Right renal pelvis (tissue), 4 donors: ENCODE results near the gene PXDC1. TPM values are rescaled to one million over a fixed set of nuclear protein-coding genes. Genes with fewer than 3 reads are reported as not detected.

Experiments used
- DNase-seq, 4 donors: peaks; one replicate each; pipeline ENCODE4 v3.0.0-alpha.2; 2013; ENCODE audit warnings: low read depth in 4 of 4, low spot score in 3 of 4, missing footprints in 1 of 4
- polyA plus RNA-seq, 4 donors: library from polyadenylated mRNA; unstranded; fragments of 120-200 nt; gene quantifications; one replicate each; pipeline ENCODE4 v1.2.1, GENCODE V29; 2013; ENCODE audit not compliant: insufficient read length in 4 of 4

The PXDC1 gene, protein sequence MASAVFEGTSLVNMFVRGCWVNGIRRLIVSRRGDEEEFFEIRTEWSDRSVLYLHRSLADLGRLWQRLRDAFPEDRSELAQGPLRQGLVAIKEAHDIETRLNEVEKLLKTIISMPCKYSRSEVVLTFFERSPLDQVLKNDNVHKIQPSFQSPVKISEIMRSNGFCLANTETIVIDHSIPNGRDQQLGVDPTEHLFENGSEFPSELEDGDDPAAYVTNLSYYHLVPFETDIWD
- polyA plus RNA-seq: 10 to 100 TPM; 22.1 to 23.0 (median 22.9) TPM

DNA sequence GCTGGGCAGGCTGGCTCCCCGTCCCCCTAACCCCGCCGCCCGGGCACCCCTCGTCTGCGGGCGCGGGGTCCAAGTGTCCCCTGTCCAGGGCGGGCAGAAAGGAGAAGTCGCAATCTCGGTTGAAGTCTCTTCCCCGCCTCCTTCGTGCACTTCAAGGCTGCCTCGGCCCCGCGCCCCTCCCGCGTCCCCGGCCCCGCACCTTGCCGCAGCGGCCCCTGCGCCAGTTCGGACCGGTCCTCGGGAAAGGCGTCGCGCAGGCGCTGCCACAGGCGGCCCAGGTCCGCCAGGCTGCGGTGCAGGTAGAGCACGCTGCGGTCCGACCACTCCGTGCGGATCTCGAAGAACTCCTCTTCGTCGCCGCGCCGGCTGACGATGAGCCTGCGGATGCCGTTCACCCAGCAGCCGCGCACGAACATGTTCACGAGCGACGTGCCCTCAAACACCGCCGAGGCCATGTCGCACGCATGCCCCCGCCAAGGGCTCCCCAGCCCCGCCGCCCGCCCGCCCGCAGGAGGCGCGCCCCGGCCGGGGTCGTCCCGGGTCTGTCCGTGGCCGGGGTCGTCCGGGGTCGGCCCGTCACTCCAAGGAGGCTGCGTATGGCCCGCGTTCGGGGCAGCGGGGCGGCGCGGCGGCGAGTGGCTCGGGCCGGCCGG lies at the start of gene PXDC1:
PXDC1 (minus strand) TSS at position 637 of the 653 bp plus-strand sequence; CDS start at position 455, 182 bp downstream.
- DNase-seq: no peak

DNA sequence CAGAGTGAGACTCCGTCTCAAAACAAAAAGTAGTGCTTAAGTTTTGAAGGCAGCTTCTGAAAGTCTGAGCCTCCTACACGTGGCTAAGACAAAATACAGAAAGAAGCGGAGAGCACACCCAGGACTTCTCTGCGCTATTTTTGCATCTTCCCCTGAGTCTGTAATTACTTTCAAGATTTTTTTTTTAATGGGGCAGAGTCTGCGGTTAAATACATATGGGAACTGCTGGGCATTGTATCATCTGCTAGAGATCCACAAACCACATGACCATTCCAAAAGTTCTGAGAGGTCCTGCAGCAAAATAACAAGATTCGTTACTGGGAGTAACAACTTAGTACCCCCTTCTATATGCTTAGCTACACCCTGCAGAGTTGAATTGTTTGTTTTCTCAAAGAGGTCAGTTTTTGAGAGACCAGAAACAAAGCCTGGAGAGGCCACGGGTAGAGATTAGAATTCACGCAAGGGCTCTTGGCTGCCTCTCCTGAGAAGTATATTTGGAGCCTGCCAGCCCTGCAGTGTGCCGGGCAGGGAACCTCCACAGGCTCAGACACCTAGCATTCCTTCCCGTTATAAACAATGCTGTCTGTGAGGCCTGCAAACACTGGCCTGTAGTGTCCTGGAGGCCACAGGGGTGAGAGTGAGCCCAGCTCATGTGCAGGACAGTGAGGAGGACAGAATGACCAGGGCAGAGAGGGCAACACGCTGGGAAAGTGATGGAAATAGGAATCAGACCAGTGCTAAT lies 49.5 kb upstream of the PXDC1 start:
- no peak for DNase-seq

DNA sequence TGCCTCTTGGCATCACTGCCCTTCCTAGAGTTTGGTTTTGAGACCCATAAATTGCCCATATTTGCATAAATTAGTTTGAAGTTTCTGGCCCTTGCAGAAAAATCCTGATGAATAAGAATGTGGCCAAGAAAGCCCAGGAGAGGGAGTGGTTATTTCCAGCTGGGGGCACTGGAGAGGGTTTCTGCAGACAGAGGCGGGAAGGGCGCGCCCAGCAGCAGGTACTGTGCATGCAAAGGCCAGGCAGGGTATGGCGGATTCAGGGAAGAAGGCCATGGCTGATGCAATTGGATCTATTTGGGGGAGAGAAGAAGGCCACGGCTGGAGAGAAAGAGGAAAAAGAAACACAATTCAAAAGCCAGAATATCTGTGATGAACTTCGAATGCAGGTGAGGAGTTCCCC lies 48.2 kb upstream of the PXDC1 start:
- no peak for DNase-seq

DNA sequence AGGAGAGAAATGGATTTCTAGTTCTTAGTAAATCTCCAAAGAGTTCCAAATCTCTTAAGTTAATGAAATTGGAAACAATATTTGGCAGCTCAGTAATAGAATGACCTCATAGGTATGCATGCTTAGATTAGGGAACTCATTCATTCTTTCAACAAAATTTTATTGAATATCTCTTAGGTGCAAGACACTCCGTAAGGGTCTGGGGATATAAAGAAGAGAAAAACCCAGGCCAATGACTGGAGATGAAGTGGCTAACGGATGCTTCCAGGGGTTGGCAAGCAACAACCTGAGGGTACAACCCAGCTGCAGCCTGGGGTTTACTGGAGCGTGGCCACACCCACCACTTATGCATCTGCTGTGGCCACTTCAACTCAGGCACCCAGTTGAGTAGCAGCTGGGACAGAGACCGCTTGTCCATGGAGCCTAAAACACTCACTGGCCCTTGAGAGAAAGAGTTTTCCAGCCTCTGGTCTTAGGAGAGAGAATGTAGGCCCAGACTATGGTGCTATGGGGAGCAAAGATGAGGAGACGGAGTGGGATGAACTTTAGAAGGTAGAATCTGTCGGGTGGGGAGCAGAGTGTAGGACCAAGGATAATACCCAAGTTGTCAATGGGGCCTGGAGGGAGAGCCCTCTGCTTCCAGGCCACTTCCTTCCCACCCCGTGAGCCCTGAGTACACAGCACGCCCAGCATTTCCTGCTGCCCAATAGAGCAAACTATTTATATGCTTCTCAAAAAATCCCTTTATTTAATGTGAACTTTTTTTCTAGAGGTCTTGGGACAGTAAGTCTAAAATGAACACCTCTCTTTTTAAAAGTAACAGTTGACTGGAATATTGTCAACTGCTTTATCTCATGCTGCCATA lies 46.8 kb upstream of the PXDC1 start:
- no peak for DNase-seq

DNA sequence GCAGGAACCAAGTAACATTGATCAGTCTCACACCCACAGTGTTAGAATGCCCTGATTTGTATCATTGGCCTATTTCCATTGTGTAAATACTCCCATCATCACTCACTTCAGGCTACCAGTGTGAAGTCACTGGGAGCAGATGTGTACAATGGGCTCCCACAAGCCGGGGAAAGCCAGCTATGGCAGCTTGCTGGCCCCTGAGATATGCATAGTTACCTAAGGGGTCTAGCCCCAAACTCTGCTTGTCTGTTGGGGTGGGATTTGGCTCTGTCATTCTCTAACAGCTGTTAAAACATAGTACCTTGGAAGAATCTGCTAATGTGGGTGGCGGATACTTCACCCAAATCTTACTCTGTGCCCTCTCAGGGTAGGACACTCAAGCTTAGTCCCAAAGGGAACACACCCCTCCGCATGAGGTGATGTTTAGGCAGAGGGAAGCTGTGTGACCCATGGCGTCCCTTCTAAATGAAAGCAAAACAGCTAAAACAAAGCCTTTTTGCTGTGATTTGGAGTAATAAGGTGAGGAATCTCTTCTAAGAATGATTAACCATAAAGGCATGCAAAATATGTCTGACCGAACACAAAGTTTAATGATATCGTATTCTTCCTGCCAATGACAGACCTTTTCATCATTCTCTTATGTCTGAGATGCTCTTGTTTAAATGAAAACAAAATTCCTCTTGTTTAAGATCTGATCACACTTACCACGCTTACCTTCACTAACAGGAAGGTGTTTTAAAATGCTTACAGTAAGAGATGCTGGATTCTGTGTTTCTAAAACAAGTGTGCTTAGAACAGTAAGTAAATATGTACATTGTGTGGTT lies 45.9 kb upstream of the PXDC1 start:
- DNase-seq: no peak

DNA sequence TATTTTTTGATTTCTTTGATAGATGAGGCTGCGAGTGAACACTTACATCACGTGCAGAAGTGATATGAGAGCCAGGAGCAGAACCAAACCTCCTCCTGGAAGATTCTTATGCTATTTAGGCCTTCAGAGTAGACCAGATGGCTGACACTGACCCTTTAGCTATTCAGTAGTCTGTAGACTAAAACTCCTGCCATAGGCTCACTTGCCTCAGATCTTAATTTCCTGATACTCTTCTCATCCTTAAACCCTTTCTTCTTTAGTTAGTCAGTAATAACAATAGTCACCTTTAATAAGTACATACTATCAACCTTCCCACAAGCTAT lies 45.2 kb upstream of the PXDC1 start:
- DNase-seq: no peak

DNA sequence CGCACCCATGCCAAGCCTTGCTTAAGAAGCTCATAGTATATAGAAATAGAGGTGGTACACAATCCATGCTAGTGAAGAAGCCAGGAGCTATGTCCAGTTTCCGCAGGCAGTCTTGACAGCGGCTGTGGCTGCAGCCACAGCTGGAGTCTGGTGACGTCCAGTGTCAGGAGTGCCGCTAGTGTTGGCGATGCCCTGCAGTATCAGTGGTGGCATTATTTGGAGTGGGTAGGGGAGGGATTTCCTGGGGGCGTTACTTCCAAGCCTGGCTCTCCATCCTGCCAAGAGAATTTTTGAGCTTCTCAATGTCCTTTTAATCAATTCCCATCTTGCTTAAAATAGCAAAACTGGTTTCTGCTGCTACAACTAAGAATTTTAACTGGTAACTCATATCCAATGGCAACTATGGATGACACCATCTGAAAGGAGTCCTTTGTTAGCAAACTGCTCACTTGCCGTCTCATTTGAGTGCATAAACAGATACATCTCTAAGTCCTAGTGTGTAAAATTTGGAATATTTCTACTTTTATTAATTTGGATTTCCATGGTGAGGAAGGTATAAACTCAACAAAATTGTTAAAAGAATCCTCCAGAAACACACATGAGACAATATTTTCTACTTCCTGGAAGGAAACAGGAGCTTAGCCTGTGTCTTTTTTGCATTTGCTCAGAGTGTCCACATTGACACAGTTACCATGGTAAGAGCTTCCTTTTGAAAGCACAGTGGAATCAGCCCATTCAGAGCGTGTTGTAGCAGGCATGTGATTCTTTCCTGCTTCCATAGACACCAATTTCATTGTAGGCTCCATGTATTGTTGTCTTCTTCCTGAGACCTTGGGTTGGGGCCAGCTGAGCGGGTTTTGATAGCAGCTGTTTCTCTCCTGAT lies 44.6 kb upstream of the PXDC1 start:
- no peak for DNase-seq

DNA sequence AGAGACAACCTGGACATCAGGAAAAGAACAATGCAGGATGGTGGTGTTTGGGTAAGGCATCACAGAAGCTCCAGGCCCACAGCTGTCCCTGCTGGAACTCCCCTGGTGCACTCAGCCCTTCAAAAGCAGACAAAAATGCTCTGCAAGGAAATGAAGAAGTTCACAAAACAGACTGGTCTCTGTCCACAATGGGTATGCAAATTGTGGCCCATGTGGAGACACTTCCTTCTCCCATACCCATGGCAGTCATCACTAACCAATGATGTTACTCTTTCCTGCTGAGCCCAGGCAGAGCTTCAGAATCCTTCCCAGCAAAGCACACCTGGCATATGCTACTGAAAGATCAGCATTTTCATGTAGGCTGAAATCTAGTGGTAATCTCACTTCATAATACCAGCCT lies 42.6 kb upstream of the PXDC1 start:
- no peak for DNase-seq

DNA sequence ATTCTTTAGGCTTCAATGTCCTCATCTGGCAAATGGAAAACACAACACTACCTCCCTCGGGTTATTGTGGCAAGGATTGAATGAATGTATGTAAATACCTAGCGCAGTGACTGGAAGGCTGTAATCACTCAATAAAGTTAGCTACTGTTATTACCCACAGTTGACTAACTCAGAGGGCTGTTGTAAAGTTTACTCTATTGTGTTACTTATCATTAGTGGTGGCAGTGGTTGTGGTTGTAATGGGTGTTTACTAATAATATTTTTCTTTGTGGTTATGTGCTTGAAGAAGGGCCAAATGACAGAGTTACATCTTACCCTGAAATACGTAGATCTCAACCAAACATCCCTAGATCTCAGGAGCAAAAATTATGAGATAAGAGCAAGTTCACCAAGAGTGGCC lies 42.0 kb upstream of the PXDC1 start:
- DNase-seq: no peak

DNA sequence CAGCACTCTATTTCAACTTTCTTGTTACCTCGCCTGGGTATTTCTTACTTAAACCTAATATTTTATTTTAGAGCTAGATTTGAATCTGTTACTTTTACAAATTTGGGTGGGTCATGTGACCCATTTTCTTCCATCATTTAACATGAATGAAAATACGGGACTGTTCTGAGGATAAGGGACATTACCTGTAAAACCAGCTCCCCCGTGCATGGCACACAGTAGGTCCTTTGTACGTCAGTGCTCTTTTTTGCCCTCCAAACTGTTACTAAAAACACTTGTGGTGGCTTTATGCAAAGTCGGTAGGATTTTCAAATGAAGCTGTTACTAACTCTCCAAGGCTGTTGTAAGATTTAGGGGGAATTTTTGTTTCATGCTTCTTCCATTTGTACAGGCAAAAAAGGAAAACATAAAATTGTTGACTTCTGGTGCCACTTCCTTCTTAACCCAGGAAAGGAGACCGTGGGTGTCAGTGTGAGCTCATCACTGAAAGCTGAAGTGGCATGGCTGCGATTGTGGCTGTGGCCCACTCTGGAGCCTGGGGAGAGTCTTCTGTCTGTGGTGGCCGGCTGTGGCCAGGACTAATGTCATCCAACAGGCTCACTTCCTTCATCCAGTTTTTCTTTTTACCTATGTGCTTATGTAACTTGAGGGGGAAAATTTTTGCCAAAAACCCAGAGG lies 40.2 kb upstream of the PXDC1 start:
- DNase-seq: no peak

DNA sequence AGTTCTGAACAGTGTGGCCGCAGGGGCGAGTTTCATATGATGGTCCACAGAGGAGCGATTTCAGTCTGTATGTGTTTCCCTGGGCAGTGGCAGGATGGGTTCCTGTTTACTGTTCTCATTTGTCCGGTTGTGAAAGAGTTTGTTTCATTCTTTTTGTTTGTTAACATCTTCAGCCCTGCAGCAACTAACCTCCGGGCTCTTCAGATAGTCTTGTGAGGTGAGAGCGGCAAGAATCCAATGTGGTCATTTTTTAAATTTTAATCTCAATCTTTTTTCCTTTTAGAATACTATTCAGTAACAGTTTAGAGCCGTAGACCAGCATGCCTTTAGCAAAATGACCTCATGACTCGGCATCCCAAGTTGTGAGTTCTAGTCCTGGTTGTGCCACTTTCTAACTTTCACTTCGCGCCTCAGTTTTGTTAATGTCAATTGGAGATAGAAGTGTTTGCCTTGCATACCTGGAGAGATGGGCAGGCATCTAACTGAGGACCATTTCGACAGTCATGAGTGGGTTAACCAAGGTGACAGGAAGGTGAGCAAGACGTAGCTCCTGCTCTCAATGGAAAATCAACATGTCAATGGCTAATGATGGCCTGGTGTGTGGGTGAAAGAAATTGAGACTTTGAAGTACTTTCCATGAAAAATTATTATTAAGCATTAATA lies 38.5 kb upstream of the PXDC1 start:
- DNase-seq: no peak

DNA sequence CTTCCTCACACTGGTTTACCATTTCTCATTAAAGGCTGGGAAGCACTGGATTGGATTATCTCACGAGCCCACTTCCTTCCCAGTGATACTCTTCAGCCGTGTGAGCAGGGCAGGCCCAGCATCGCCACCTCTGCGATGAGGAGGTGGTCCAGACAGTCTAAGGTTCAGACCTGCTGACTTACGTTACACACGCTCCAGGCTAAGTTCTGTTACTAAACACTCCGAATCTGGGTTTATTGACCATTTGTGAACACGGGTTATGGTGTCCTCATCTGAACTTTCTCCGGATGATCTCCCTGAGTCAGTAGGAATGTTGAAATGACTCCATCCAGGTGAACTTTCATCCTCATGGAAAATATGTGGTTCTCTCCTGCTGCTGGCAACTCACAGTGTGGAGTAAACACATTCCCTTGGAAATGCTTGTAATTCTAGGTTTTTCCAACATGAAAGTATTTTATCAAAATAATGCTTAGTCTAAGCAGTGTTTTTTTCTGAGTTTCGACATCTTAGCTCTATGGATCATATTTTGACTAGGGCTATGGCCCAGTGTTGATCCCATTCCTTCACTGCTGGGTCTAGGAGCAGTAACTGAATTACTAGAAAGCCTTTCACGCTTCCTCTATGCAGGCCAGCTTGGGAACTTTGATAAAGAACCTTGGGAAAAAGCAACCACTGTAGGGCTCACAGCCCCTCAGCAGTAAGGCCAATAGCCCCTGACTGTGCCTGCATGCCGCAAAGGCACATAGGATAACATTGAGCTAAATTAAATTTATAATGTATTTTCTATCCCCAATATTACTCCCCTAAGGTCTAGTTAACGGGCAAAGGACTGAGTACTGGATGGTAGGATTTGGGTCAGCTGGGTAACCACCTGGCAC lies 37.7 kb upstream of the PXDC1 start:
- DNase-seq: no peak

DNA sequence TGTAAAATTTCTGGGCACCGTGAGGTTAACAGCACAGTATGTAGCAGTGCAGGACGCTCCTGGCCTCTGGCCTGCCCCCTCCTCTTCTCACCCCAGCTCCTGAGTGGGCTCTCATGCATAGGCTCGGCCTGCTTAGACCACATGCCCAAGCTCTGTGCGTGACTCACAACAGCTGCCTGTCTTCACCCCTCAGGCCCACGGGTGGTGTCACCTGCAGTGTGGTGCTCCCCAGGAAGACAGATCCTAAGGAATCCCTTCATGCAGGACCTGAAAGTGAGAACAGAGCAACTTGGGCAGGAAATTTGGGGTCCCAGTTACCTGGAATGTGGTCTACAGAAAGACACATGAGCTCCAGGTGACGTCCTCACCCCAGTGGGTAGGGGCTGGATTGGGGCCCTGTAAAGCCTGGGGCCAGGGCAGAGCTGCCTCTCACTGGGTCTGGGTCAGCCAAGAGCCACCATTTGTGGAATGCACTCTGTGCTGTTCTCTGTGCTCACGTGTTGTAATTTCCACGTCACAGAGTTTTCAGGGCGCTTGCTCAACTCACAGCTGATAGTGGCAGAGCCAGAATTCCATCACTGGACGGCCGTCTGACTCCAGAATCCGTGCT lies 37.0 kb upstream of the PXDC1 start:
- DNase-seq: no peak

DNA sequence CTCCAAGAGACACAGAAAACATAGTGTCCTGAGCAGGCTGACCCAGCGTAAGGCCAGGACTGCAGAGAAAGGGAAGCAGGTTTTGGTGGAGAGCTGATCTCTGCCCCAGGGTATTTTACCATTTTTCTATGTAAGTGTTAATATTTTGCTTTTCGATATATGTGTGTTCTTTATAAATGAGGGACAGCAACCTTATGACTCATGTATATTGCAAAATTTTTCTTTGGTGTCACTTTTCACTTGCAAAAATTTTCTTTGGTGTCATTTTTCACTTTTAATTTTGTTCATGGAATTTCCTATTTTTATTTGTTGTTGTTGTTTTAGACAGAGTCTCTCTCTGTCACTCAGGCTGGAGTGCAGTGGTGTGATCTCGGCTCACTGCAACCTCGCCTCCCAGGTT lies 34.6 kb upstream of the PXDC1 start:
- no peak for DNase-seq

DNA sequence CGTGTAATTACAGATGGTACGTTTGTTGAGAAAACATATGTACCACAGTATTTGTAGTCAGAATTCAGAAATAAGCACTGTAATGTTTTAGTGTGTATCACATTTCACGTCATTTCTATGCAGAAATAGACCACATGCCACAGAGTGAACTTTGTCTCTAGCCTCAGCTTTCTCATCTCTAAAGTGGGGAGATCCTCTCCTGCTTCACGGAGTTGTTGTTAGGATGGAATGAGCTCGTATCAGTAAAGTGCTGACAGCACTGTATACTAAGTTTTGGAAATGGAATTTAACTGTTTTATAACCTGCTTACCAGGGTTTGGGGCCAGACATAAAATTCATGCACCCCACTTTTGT lies 34.2 kb upstream of the PXDC1 start:
- no peak for DNase-seq

DNA sequence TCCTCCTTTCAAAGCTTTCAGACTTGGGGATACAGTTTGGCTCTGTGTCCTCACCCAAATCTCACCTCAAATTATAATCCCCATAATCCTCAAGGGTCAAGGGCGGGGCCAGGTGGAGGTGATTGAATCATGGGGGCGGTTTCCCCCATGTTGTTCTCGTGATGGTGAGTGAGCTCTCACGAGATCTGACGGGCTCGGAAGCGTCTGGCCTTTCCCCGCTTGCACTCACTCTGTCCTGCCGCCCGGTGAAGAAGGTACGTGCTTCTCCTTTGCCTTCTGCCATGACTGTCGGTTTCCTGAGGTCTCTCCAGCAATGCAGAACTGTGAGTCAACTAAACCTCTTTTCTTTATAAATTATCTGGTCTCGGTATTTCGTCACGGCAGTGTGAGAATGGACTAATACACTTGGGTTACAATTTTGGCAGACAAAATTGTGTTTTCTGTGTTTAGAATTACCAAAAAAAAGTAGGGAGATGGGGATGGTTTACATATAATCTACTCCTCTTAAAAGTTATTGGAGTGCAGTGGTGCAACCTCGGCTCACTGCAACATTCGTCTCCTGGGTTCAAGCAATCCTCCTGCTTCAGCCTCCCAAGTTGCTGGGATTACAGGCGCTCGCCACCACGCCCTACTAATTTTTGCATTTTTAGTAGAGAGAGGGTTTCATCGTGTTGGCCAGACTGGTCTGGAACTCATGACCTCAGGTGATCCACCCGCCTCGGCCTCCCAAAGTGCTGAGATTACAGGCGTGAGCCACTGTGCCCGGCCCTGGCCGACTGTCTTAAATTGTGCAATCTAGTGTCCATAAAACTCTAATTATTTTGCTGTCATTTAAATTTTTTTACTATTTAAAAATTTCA lies 33.6 kb upstream of the PXDC1 start:
- no peak for DNase-seq
